K562 (cell line): ENCODE data around the gene MYOM1. TPM values are rescaled to one million over a fixed set of nuclear protein-coding genes. Genes with fewer than 3 reads are reported as not detected.

Source experiments
- E2F8 ChIP-seq: fragments of 450-650 bp; IDR thresholded peaks from 2 replicates; pipeline ENCODE4 v1.7.1; 2018; ENCODE audit warnings: mild to moderate bottlenecking, low read depth; ENCODE audit not compliant: partially characterized antibody
- HES1 ChIP-seq: fragments of 450-650 bp; IDR thresholded peaks from 2 replicates; pipeline ENCODE4 v1.6.1; 2016; ENCODE audit warnings: low read depth, mild to moderate bottlenecking, moderate library complexity
- HIVEP1 ChIP-seq: fragments of 250-450 bp; sonication (Bioruptor Pico); IDR thresholded peaks from 2 replicates; pipeline ENCODE4 v1.4.0; 2020; ENCODE audit warnings: mild to moderate bottlenecking
- KHSRP ChIP-seq: fragments of 450-650 bp; IDR thresholded peaks from 2 replicates; pipeline ENCODE4 v1.6.1; 2017
- NFRKB ChIP-seq: fragments of 450-650 bp; IDR thresholded peaks from 2 replicates; pipeline ENCODE4 v1.6.1; 2016; ENCODE audit warnings: low read depth
- OTX1 ChIP-seq: fragments of 450-650 bp; formaldehyde crosslinking; IDR thresholded peaks from 2 replicates; pipeline ENCODE4 v1.4.0; 2022; ENCODE audit warnings: mild to moderate bottlenecking
- PHTF2 ChIP-seq: fragments of 250-450 bp; sonication (Bioruptor Pico); IDR thresholded peaks from 2 replicates; pipeline ENCODE4 v1.5.0; 2021; ENCODE audit warnings: mild to moderate bottlenecking
- SMARCC2 ChIP-seq: fragments of 450-650 bp; IDR thresholded peaks from 2 replicates; pipeline ENCODE4 v1.6.1; 2017; ENCODE audit warnings: antibody characterized with exemption, moderate library complexity, mild to moderate bottlenecking, low read depth
- STAT5A ChIP-seq: IDR thresholded peaks from 2 replicates; pipeline ENCODE4 v1.6.1; 2012; ENCODE audit warnings: low read length, inconsistent platforms, borderline replicate concordance
- THRAP3 ChIP-seq: fragments of 450-650 bp; IDR thresholded peaks from 2 replicates; pipeline ENCODE4 v1.6.1; 2016; ENCODE audit warnings: mild to moderate bottlenecking, inconsistent platforms, borderline replicate concordance
- ZNF311 ChIP-seq: fragments of 250-450 bp; sonication (Bioruptor Pico); IDR thresholded peaks from 2 replicates; pipeline ENCODE4 v1.4.0; 2020; ENCODE audit warnings: mild to moderate bottlenecking, moderate library complexity
- ZSCAN32 ChIP-seq: fragments of 450-650 bp; formaldehyde crosslinking; IDR thresholded peaks from 2 replicates; pipeline ENCODE4 v1.4.0; 2020; ENCODE audit warnings: mild to moderate bottlenecking, moderate library complexity
- polyA plus RNA-seq, 8 experiments: library from polyadenylated mRNA; depleted of rRNA in 4 of 8; stranded (reverse) in 5 of 8; unstranded in 3 of 8; fragments of >200 nt; fragmentation: Nextera tagmentation in 2 of 8; fragmentation: Illumina TruSeq in 1 of 8; extraction: Ambion mirVana in 2 of 8; extraction: Trizol in 1 of 8; gene quantifications; 2 replicates each; pipeline versions ENCODE4 v1.2.1 to v1.2.3, GENCODE V29; 2011 to 2014; ENCODE audit warnings: inconsistent platforms in 1 of 8, missing spikeins in 1 of 8
- total RNA-seq, 7 experiments: library from RNA; depleted of rRNA in 6 of 7; stranded (reverse); fragments of >200 nt in 6 of 7; fragmentation: Illumina TruSeq in 2 of 7; extraction: Trizol in 2 of 7; gene quantifications; 2 replicates each; pipeline versions ENCODE4 v1.2.1 to v1.2.3, GENCODE V29; 2011 to 2021; ENCODE audit warnings: low replicate concordance in 1 of 7
- TF ChIP-seq, protein P1 (sequence below): fragments of 450-650 bp; formaldehyde crosslinking; conservative IDR thresholded peaks from 2 replicates; pipeline ENCODE4 v1.4.0; 2022; ENCODE audit warnings: mild to moderate bottlenecking, missing genetic modification characterization
- TF ChIP-seq, protein P2 (sequence below), 2 experiments: fragments of 450-650 bp in 1 of 2; sonication (generic) in 1 of 2; formaldehyde crosslinking in 1 of 2; IDR thresholded peaks in 1 of 2; conservative IDR thresholded peaks in 1 of 2; 2 replicates each; pipeline versions ENCODE4 v1.6.1 to v1.8.1; 2016 to 2023; ENCODE audit warnings: mild to moderate bottlenecking in 2 of 2, moderate library complexity in 2 of 2, inconsistent platforms in 1 of 2, missing genetic modification reagents in 1 of 2
- TF ChIP-seq, protein P3 (sequence below): fragments of 250-450 bp; sonication (Bioruptor Pico); IDR thresholded peaks from 2 replicates; pipeline ENCODE4 v1.8.0; 2022; ENCODE audit warnings: inconsistent platforms
- TF ChIP-seq, protein P4 (sequence below): sonication (generic); formaldehyde crosslinking; IDR thresholded peaks from 2 replicates; pipeline ENCODE4 v1.4.0; 2020; ENCODE audit warnings: mild to moderate bottlenecking, missing genetic modification reagents

The MYOM1 gene
- total and polyA plus RNA-seq, 9 of the 15 experiments (the other 6 are each of a cell fraction or from before 2014, with no cell fraction given), result 0.01 to 0.62 (median 0.25) TPM

- TF ChIP-seq E2F8, result peak; percentile 20
- peak; percentile 41; the same call in 1 of the 2 replicates for TF ChIP-seq KHSRP
- TF ChIP-seq PHTF2 (CRISPR knock-in tag), result 0 out of 2 replicates have a peak, but pooled peaks have one; percentile 21
- TF ChIP-seq SMARCC2, result peak; percentile 83
- TF ChIP-seq THRAP3, result no peak
- 0 out of 2 replicates have a peak, but pooled peaks have one; percentile 85 for TF ChIP-seq NFRKB
- no peak for TF ChIP-seq ZSCAN32 (CRISPR knock-in tag)
- TF ChIP-seq, protein P1, sequence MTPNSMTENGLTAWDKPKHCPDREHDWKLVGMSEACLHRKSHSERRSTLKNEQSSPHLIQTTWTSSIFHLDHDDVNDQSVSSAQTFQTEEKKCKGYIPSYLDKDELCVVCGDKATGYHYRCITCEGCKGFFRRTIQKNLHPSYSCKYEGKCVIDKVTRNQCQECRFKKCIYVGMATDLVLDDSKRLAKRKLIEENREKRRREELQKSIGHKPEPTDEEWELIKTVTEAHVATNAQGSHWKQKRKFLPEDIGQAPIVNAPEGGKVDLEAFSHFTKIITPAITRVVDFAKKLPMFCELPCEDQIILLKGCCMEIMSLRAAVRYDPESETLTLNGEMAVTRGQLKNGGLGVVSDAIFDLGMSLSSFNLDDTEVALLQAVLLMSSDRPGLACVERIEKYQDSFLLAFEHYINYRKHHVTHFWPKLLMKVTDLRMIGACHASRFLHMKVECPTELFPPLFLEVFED (CRISPR knock-in tag), result 0 out of 2 replicates have a peak, but pooled peaks have one; percentile 16
- TF ChIP-seq HIVEP1 (CRISPR knock-in tag), result 0 out of 2 replicates have a peak, but pooled peaks have one; percentile 8
- 0 out of 2 replicates have a peak, but pooled peaks have one; percentile 45 for TF ChIP-seq HES1
- TF ChIP-seq, protein P2, sequence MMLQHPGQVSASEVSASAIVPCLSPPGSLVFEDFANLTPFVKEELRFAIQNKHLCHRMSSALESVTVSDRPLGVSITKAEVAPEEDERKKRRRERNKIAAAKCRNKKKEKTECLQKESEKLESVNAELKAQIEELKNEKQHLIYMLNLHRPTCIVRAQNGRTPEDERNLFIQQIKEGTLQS (IDR thresholded peaks at IDR 0.05), result no peak
- TF ChIP-seq, protein P2 (CRISPR knock-in tag; conservative IDR thresholded peaks at IDR 0.05), result 0 out of 2 replicates have a peak, but pooled peaks have one; percentile 38
- peak; percentile 45; the same call in 1 of the 2 replicates for TF ChIP-seq ZNF311 (CRISPR knock-in tag)
- TF ChIP-seq, protein P3, sequence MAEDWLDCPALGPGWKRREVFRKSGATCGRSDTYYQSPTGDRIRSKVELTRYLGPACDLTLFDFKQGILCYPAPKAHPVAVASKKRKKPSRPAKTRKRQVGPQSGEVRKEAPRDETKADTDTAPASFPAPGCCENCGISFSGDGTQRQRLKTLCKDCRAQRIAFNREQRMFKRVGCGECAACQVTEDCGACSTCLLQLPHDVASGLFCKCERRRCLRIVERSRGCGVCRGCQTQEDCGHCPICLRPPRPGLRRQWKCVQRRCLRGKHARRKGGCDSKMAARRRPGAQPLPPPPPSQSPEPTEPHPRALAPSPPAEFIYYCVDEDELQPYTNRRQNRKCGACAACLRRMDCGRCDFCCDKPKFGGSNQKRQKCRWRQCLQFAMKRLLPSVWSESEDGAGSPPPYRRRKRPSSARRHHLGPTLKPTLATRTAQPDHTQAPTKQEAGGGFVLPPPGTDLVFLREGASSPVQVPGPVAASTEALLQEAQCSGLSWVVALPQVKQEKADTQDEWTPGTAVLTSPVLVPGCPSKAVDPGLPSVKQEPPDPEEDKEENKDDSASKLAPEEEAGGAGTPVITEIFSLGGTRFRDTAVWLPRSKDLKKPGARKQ (CRISPR knock-in tag), result no peak
- TF ChIP-seq, protein P4, sequence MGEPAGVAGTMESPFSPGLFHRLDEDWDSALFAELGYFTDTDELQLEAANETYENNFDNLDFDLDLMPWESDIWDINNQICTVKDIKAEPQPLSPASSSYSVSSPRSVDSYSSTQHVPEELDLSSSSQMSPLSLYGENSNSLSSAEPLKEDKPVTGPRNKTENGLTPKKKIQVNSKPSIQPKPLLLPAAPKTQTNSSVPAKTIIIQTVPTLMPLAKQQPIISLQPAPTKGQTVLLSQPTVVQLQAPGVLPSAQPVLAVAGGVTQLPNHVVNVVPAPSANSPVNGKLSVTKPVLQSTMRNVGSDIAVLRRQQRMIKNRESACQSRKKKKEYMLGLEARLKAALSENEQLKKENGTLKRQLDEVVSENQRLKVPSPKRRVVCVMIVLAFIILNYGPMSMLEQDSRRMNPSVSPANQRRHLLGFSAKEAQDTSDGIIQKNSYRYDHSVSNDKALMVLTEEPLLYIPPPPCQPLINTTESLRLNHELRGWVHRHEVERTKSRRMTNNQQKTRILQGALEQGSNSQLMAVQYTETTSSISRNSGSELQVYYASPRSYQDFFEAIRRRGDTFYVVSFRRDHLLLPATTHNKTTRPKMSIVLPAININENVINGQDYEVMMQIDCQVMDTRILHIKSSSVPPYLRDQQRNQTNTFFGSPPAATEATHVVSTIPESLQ (CRISPR knock-in tag), result 0 out of 2 replicates have a peak, but pooled peaks have one; percentile 69
- TF ChIP-seq STAT5A, result peak; percentile 64
- 0 out of 2 replicates have a peak, but pooled peaks have one; percentile 40 for TF ChIP-seq OTX1 (CRISPR knock-in tag)
These were observed 27.0 kb upstream of the MYOM1 start (continued) for GRCh38 chr18:3246635-3247239.
